CD14-positive monocyte (primary cell): ENCODE measurements around the gene NFYB. TPM values are rescaled to one million over a fixed set of nuclear protein-coding genes. Genes with fewer than 3 reads are reported as not detected.
"Not testable (repeated sequence)": the region's sequence is repeated elsewhere in the genome, so short reads cannot be mapped to it uniquely, and the experiment has no call there.

ENCODE experiments used
- DNase-seq, 3 donors: peaks; one replicate each; pipeline ENCODE4 v3.0.0-alpha.2; 2011 to 2022
- H2AFZ ChIP-seq: 2 replicates; pipeline ENCODE4 v1.6.0; 2012; ENCODE audit warnings: mild to moderate bottlenecking, low read depth, low read length, inconsistent platforms; ENCODE audit not compliant: insufficient read depth, poor library complexity, severe bottlenecking
- H3K27ac ChIP-seq, 2 donors: 1 replicate in 1 of 2; 2 replicates in 1 of 2; pipeline ENCODE4 v1.5.1; 2012 to 2013; ENCODE audit warnings: low read length in 2 of 2, control low read depth in 1 of 2, inconsistent platforms in 1 of 2, low read depth in 1 of 2, mild to moderate bottlenecking in 1 of 2
- H3K27me3 ChIP-seq, 2 donors: one replicate each; pipeline versions ENCODE4 v1.6.0 to v1.6.1; 2011 to 2013; ENCODE audit warnings: low read length in 2 of 2; ENCODE audit not compliant: control insufficient read depth in 2 of 2, insufficient read depth in 2 of 2
- H3K36me3 ChIP-seq, 2 donors: replicated peaks in 1 of 2; 1 replicate in 1 of 2; 2 replicates in 1 of 2; pipeline versions ENCODE4 v1.5.1 to v1.6.1; 2012 to 2013; ENCODE audit warnings: low read length in 2 of 2, control low read depth in 1 of 2, inconsistent platforms in 1 of 2, mild to moderate bottlenecking in 1 of 2; ENCODE audit not compliant: insufficient read depth in 2 of 2, control insufficient read depth in 1 of 2
- H3K4me1 ChIP-seq, 2 donors: 1 replicate in 1 of 2; 2 replicates in 1 of 2; pipeline versions ENCODE4 v1.5.1 to v1.6.1; 2012 to 2013; ENCODE audit warnings: low read length in 2 of 2, control low read depth in 1 of 2, inconsistent platforms in 1 of 2, mild to moderate bottlenecking in 1 of 2, moderate library complexity in 1 of 2; ENCODE audit not compliant: insufficient read depth in 2 of 2, control insufficient read depth in 1 of 2
- H3K4me2 ChIP-seq: replicated peaks from 2 replicates; pipeline ENCODE3; 2012; ENCODE audit warnings: low read length, moderate library complexity, mild to moderate bottlenecking; ENCODE audit not compliant: poor library complexity, severe bottlenecking; ENCODE audit errors: extremely low read depth
- H3K4me3 ChIP-seq, 3 experiments: fragments of 200-600 bp in 1 of 3; sonication (generic) in 1 of 3; replicated peaks in 1 of 3; 1 replicate in 2 of 3; 2 replicates in 1 of 3; pipeline ENCODE4 v1.5.1; 2011 to 2013; ENCODE audit warnings: low read length in 3 of 3, mild to moderate bottlenecking in 3 of 3, control low read depth in 2 of 3, low read depth in 2 of 3, inconsistent platforms in 1 of 3, moderate library complexity in 1 of 3
- H3K79me2 ChIP-seq: 2 replicates; pipeline ENCODE4 v1.6.0; 2012; ENCODE audit warnings: mild to moderate bottlenecking, control low read depth, inconsistent platforms, low read length, moderate library complexity; ENCODE audit not compliant: insufficient read depth
- H3K9ac ChIP-seq: 2 replicates; pipeline ENCODE4 v1.6.0; 2017; ENCODE audit warnings: low read length, mild to moderate bottlenecking; ENCODE audit not compliant: insufficient read depth, poor library complexity, severe bottlenecking
- H3K9me3 ChIP-seq, 2 donors: replicated peaks in 1 of 2; 1 replicate in 1 of 2; 2 replicates in 1 of 2; pipeline versions ENCODE4 v1.5.1 to v1.6.1; 2012 to 2013; ENCODE audit warnings: low read length in 2 of 2, control low read depth in 1 of 2; ENCODE audit not compliant: control insufficient read depth in 1 of 2, insufficient read depth in 1 of 2
- H4K20me1 ChIP-seq: 2 replicates; pipeline ENCODE4 v1.6.0; 2012; ENCODE audit warnings: mild to moderate bottlenecking, low read length, control low read depth, moderate library complexity; ENCODE audit not compliant: insufficient read depth
- H3K27ac Mint-ChIP-seq, 7 donors: one replicate each; pipeline ENCODE4 v1.8.0; 2020; ENCODE audit warnings: mild to moderate bottlenecking in 7 of 7, mixed read lengths in 7 of 7, moderate library complexity in 6 of 7, inconsistent platforms in 2 of 7
- H3K27me3 Mint-ChIP-seq, 3 donors: one replicate each; pipeline ENCODE4 v1.8.0; 2021 to 2022; ENCODE audit warnings: low read depth in 3 of 3, mild to moderate bottlenecking in 3 of 3, mixed read lengths in 3 of 3, moderate library complexity in 3 of 3, inconsistent platforms in 1 of 3
- H3K36me3 Mint-ChIP-seq, 2 donors: one replicate each; pipeline ENCODE4 v1.8.0; 2020; ENCODE audit warnings: mixed read lengths in 2 of 2, inconsistent platforms in 1 of 2, mild to moderate bottlenecking in 1 of 2
- H3K4me1 Mint-ChIP-seq: one replicate; pipeline ENCODE4 v1.8.0; 2020; ENCODE audit warnings: mild to moderate bottlenecking, mixed read lengths
- H3K4me3 Mint-ChIP-seq, 2 donors: one replicate each; pipeline ENCODE4 v1.8.0; 2020; ENCODE audit warnings: mild to moderate bottlenecking in 2 of 2, mixed read lengths in 2 of 2, moderate library complexity in 1 of 2
- H3K9me3 Mint-ChIP-seq, 7 donors: one replicate each; pipeline ENCODE4 v1.8.0; 2020 to 2022; ENCODE audit warnings: mixed read lengths in 7 of 7, mild to moderate bottlenecking in 6 of 7, moderate library complexity in 6 of 7, inconsistent platforms in 2 of 7
- CTCF ChIP-seq: fragments of 200-600 bp; IDR thresholded peaks from one replicate; pipeline ENCODE4 v1.8.0; 2022; ENCODE audit warnings: antibody characterized with exemption, mild to moderate bottlenecking
- WGBS: methylation state at CpG from one replicate; pipeline ENCODE4 v1.1.5; 2013; ENCODE audit warnings: missing lambda C conversion rate; ENCODE audit not compliant: insufficient coverage; 5-methylcytosine and 5-hydroxymethylcytosine counted together
- intact Hi-C, 2 donors: fragments of 100-400 bp; cut with micrococcal nuclease; formaldehyde crosslinking; loops; one replicate each; pipeline versions ENCODE4 v1.15.0 to v1.15.1; 2023
- polyA plus RNA-seq, 3 donors: library from polyadenylated mRNA; depleted of rRNA in 1 of 3; unstranded in 2 of 3; stranded (reverse) in 1 of 3; fragments of 300-500 nt in 2 of 3; fragments of >200 nt in 1 of 3; fragmentation: Illumina TruSeq in 2 of 3; gene quantifications; 1 replicate in 2 of 3; 2 replicates in 1 of 3; pipeline ENCODE4 v1.2.3, GENCODE V29; 2012 to 2021

Gene NFYB
- polyA plus RNA-seq, 3 donors, result 11.6 to 14.6 (median 12.3) TPM

DNA sequence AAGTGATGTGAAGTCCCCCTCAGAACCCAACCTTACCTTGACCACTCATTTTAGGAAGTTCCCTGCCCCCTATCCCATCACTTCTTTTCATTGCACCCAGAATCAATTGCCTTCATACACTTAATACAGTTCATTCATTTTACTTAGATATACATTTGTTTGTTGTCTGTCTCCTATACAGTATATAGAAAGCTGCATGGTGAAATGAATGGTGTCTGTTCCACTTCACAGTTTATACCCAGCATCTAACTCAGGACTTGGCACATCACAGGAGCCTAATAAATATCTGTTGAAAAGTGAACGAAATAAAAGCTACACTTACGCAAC lies 39.3 kb upstream of the NFYB start:
- peaks cover 13 to 16% of the 10 kb centered on the region in 2 donors for H3K4me1 ChIP-seq
- no peak for DNase-seq
- H3K9ac ChIP-seq, result no peak overlapping the region
- H3K4me3 Mint-ChIP-seq, result peak overlapping the region in 1 of 2 donors; percentile 68
- H3K36me3 ChIP-seq, result no peaks in the 10 kb centered on the region
- peaks cover 19% of the 10 kb centered on the region for H3K4me1 Mint-ChIP-seq
- no peaks in the 10 kb centered on the region for H3K79me2 ChIP-seq
- peaks cover 0 to 2% (median 0%) of the 10 kb centered on the region in 3 donors for H3K27me3 Mint-ChIP-seq
- no peaks in the 10 kb centered on the region for H3K36me3 Mint-ChIP-seq
- no peak for TF ChIP-seq CTCF
- H4K20me1 ChIP-seq, result no peaks in the 10 kb centered on the region
- H3K27ac Mint-ChIP-seq, result peak overlapping the region in 1 of 7 donors; percentile 11
- H3K4me2 ChIP-seq, result no peak overlapping the region
- H3K9me3 Mint-ChIP-seq, result peaks cover 0 to 3% (median 0%) of the 10 kb centered on the region in 7 donors
- H3K27ac ChIP-seq, result no peak overlapping the region
- H3K4me3 ChIP-seq, result no peak overlapping the region
- H3K27me3 ChIP-seq, result no peaks in the 10 kb centered on the region
- intact Hi-C loops, result no loop called here
- H2AFZ ChIP-seq, result no peak overlapping the region
- H3K9me3 ChIP-seq, result no peaks in the 10 kb centered on the region
- WGBS, result no CpG with 5 or more reads among the region's 2 CpGs

DNA sequence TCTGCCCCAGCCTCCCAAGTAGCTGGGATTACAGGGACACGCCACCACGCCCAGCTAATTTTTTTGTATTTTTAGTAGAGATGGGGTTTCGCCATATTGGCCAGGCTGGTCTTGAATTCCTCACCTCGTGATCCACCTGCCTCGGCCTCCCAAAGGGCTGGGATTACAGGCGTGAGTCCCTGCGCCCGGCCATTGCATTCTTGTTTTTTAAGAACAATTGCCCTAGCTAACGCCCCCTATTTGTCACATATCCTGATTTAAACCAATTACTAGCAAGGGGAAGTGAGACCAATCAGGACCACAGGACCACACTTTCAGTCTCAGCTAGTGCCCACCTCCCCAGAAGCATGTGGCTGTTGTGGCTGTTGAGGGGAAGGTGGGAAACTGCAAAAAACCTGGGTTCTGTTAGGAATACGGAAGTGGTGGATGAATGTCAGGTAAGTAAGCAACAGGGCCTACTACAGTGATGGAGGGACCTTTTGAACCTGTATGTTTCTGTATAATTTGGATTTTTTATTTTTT lies 37.8 kb upstream of the NFYB start:
- Mint-ChIP-seq H3K9me3 (peaks cover 0 to 2% (median 0%) of the 10 kb centered on the region in 7 donors), H3K4me3 (no peak overlapping the region), H3K27me3 (peaks cover 0 to 2% (median 0%) of the 10 kb centered on the region in 3 donors), H3K4me1 (peaks cover 19% of the 10 kb centered on the region), H3K27ac (no peak overlapping the region), H3K36me3 (no peaks in the 10 kb centered on the region)
- WGBS, result 96% methylated on average over 5 of the region's 10 CpGs
- Histone ChIP-seq H3K27me3 (no peaks in the 10 kb centered on the region), H3K9ac (no peak overlapping the region), H3K36me3 (no peaks in the 10 kb centered on the region), H2AFZ (no peak overlapping the region), H4K20me1 (no peaks in the 10 kb centered on the region), H3K79me2 (no peaks in the 10 kb centered on the region), H3K4me3 (no peak overlapping the region), H3K4me2 (no peak overlapping the region), H3K4me1 (peaks cover 13 to 16% of the 10 kb centered on the region in 2 donors), H3K27ac (no peak overlapping the region), H3K9me3 (no peaks in the 10 kb centered on the region)
- no peak for DNase-seq
- no peak for TF ChIP-seq CTCF
- intact Hi-C loops, result no loop called here

GRCh38 chr12:104173804-104174203 lies 35.8 kb upstream of the NFYB start:
- intact Hi-C loops, H3K27me3 ChIP-seq, H3K36me3 Mint-ChIP-seq: not testable (repeated sequence)

More at GRCh38 chr12:104173804-104174203, 35.8 kb upstream of the NFYB start:
- not testable (repeated sequence) for H2AFZ ChIP-seq, H3K9ac ChIP-seq, H3K27ac ChIP-seq, DNase-seq, H3K36me3 ChIP-seq, H3K4me2 ChIP-seq, H4K20me1 ChIP-seq, H3K9me3 Mint-ChIP-seq, H3K4me3 Mint-ChIP-seq, H3K79me2 ChIP-seq, H3K9me3 ChIP-seq, H3K27ac Mint-ChIP-seq, H3K27me3 Mint-ChIP-seq, H3K4me3 ChIP-seq
- peaks cover 13 to 16% of the 10 kb centered on the region in 2 donors for H3K4me1 ChIP-seq
- 100% methylated on average over 1 of the region's 5 CpGs for WGBS
- H3K4me1 Mint-ChIP-seq, result peaks cover 23% of the 10 kb centered on the region
